Measurements from ENCODE around the gene DIP2A.
A peak's percentile ranks its signal among the peaks of the same experiment; 100 is the strongest.
"Not testable (repeated sequence)": the region's sequence is repeated elsewhere in the genome, so short reads cannot be mapped to it uniquely, and the experiment has no call there.

DIP2A gene

DNA sequence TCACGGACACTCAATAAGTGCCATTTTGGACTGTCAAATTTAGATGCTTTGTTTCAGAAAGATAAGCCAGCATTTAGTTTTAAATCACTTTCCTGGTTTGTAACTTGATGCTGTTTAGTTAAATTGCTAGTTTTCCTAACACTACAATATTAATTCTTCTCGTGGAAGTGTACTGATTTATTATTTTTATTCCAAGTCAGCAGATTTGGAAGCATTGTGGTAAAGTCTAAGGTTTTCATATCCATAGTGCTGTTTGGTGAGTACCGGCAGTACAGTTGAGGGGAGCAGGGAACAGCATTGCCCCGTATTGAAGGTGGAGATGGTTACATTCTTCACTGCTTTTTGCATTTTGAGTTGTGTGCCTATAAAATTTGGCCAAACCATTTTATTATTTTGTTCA lies 109.9 kb downstream of the DIP2A start:
- no peak for TF ChIP-seq ZFX (IDR thresholded peaks at IDR 0.05)
- TF ChIP-seq, protein P1, sequence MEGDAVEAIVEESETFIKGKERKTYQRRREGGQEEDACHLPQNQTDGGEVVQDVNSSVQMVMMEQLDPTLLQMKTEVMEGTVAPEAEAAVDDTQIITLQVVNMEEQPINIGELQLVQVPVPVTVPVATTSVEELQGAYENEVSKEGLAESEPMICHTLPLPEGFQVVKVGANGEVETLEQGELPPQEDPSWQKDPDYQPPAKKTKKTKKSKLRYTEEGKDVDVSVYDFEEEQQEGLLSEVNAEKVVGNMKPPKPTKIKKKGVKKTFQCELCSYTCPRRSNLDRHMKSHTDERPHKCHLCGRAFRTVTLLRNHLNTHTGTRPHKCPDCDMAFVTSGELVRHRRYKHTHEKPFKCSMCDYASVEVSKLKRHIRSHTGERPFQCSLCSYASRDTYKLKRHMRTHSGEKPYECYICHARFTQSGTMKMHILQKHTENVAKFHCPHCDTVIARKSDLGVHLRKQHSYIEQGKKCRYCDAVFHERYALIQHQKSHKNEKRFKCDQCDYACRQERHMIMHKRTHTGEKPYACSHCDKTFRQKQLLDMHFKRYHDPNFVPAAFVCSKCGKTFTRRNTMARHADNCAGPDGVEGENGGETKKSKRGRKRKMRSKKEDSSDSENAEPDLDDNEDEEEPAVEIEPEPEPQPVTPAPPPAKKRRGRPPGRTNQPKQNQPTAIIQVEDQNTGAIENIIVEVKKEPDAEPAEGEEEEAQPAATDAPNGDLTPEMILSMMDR (conservative IDR thresholded peaks at IDR 0.05), result no peak
- H3K27ac ChIP-seq, result peak overlapping the region; percentile 10; the same call in 1 of the 2 replicates

DNA sequence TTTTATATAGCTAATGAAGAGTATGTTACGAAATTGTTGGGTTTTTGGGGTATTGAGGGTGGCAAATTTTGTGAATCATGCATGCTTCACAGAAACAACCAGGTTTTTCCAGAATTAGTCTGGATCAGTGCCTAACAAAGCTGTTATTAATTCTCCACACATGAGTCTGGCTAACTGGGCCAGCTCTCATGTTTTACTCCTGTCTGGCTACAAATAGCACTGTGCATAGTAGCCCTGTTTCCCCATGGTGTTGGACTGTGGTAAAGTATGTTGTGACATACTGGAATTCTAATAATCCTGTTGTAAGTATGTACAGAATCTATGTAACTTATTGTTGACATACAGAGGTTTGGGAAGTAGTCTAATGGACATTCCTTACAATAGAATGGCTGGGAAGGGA lies 110.4 kb downstream of the DIP2A start:
- TF ChIP-seq, protein P1 (conservative IDR thresholded peaks at IDR 0.05), result no peak
- no peak for TF ChIP-seq ZFX (IDR thresholded peaks at IDR 0.05)
- H3K27ac ChIP-seq, result no peak overlapping the region

DNA sequence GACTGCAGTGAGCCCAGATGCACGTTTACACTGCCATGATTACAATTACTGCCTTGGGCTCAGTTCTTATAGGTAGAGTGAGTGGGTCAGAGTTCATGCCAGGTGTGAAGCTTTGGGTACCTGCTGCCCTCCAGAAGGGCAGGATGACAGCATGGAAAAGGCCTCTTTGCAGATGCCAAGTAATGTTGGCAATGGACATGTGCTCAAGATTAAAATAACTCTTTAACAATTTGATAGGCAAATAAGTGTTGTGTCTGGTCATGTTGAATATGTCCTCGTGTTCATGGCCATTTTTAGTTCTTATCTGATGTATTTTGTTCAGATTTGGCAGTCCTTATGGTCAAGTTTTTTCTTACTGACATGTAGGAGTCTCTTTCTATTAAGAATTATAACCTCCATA lies 111.4 kb downstream of the DIP2A start:
- H3K27ac ChIP-seq, result no peak overlapping the region
- no peak for TF ChIP-seq ZFX (IDR thresholded peaks at IDR 0.05)
- TF ChIP-seq, protein P1 (conservative IDR thresholded peaks at IDR 0.05), result no peak

DNA sequence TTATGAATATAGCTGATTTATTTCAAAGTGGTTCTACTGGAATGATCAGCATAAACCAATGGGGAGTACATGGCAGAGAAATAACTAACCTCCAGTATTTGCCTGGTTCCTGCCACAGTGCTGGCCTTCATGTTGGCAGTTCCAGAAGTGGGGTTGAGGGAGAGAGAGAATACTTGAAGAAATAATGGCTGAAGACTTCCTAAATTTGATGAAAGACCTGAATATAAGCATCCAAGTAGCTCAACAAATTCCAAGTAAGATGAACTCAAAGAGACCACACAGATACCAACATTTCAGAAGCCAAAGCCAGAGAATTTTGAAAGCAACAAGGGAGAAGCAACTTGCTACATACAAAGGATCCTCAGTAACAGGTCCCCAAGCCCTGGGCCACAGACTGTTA lies 111.9 kb downstream of the DIP2A start:
- no peak overlapping the region for H3K27ac ChIP-seq
- TF ChIP-seq, protein P1 (conservative IDR thresholded peaks at IDR 0.05), result no peak
- TF ChIP-seq ZFX (IDR thresholded peaks at IDR 0.05), result no peak

DNA sequence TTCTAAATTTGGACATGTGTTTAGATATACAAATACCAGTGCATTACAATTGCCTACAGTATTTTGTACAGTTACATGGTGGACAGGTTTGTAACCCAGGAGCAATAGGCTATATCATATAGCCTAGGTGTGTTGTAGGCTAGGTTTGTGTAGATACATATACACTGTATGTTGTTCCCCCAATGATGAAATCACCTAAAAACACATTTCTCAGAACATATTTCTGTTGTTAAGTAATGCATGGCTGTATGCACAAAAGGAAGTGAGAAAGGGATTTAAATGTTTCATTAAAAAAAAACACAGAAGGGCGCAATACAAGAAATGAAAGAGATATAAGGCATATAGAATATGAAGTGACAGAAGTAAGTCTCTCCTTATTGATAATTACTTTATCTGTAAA lies 114.2 kb downstream of the DIP2A start:
- TF ChIP-seq, protein P1 (conservative IDR thresholded peaks at IDR 0.05), result no peak
- no peak overlapping the region for H3K27ac ChIP-seq

DNA sequence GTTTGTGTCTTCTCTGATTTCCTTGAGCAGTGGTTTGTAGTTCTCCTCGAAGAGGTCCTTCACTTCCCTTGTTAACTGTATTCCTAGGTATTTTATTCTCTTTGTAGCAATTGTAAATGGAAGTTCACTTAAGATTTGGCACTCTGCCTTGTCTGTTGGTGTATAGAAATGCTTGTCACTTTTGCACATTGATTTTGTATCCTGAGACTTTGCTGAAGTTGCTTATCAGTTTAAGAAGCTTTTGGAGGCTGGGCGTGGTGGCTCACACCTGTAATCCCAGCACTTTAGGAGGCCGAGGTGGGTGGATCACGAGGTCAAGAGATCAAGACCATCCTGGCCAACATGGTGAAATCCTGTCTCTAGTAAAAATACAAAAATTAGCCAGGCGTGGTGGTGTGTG lies 119.1 kb downstream of the DIP2A start:
- H3K27ac ChIP-seq, result not testable (repeated sequence)

DNA sequence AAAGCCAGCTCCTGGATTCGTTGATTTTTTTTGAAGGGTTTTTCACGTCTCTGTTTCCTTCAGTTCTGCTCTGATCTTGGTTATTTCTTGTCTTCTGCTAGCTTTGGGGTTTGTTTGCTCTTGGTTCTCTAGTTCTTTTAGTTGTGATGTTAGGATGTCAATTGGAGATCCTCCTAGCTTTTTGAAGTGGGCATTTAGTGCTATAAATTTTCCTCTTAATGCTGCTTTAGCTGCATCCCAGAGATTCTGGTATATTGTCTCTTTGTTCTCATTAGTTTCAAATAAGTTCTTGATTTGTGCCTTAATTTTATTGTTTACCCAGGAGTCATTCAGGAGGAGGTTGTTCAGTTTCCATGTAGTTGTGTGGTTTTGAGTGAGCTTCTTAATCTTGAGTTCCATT lies 120.7 kb downstream of the DIP2A start:
- H3K27ac ChIP-seq, result not testable (repeated sequence)

DNA sequence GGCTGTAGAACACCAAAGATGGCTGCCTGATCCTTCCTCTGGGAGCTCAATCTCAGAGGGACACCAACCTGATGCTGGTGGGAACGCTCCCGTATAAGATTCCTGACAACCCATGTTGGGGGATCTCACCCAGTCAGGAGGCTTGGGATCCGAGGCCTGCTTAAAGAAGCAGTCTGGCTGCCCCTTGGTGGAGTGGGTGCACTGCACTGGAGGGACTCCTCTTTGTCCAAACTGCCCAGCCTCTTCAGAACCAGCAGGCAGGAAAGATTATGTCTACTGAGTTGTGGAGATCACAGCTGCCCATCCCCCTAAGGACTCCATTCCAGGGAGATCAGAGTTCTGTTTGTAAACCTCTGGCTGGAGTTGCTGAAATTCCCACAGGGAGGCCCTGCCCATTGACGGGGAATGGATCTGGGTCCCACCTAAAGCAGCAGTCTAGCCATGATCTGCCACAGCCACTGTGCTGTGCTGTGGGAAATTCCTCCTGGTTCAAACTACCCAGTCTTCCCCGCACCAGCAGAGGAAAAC lies 123.2 kb downstream of the DIP2A start:
- no peak overlapping the region for H3K27ac ChIP-seq

More for the DNA sequence above, 123.2 kb downstream of the DIP2A start:
- TF ChIP-seq, protein P1 (conservative IDR thresholded peaks at IDR 0.05), result no peak
- TF ChIP-seq ZFX (IDR thresholded peaks at IDR 0.05), result no peak

Measured in C4-2B (cell line).